Hematopoietic multipotent progenitor cell (in vitro differentiated cells): ENCODE results near the gene PRKAG1. TPM values are rescaled to one million over a fixed set of nuclear protein-coding genes. Genes with fewer than 3 reads are reported as not detected.

Source experiments
- DNase-seq, 3 donors: peaks; one replicate each; pipeline ENCODE4 v3.0.0-alpha.2; 2011 to 2015; ENCODE audit warnings: low read depth in 2 of 3, low spot score in 2 of 3
- total RNA-seq: library from RNA; depleted of rRNA; stranded (reverse); fragments of >200 nt; gene quantifications from one replicate; pipeline ENCODE4 v1.2.3, GENCODE V29; 2012

The PRKAG1 gene
- total RNA-seq, 1 donor = 38.0 TPM

GRCh38 chr12:49032679-49033447 is 14.3 kb upstream of the PRKAG1 start:
- DNase-seq = no peak

- no peak for DNase-seq
These were observed 13.7 kb upstream of the PRKAG1 start for GRCh38 chr12:49032276-49032675.

- no peak for DNase-seq
These were observed 13.1 kb upstream of the PRKAG1 start for GRCh38 chr12:49031573-49032161.

GRCh38 chr12:49030714-49031572 is 12.4 kb upstream of the PRKAG1 start:
- no peak for DNase-seq

- no peak for DNase-seq
These were observed 11.5 kb upstream of the PRKAG1 start for GRCh38 chr12:49030119-49030518.

GRCh38 chr12:49028666-49029275 is 10.2 kb upstream of the PRKAG1 start:
- DNase-seq = no peak

GRCh38 chr12:49027846-49028555 is 9.4 kb upstream of the PRKAG1 start:
- DNase-seq = no peak

GRCh38 chr12:49026678-49027480 is 8.3 kb upstream of the PRKAG1 start:
- no peak for DNase-seq

- DNase-seq = no peak
These were observed 7.5 kb upstream of the PRKAG1 start for GRCh38 chr12:49026101-49026500.

- DNase-seq = no peak
These were observed 6.9 kb upstream of the PRKAG1 start for GRCh38 chr12:49025463-49025862.

GRCh38 chr12:49024543-49024942 is 6.0 kb upstream of the PRKAG1 start:
- no peak for DNase-seq

GRCh38 chr12:49023812-49024211 is 5.2 kb upstream of the PRKAG1 start:
- no peak for DNase-seq

- DNase-seq = no peak
These were observed 4.1 kb upstream of the PRKAG1 start for GRCh38 chr12:49022558-49023178.

GRCh38 chr12:49021292-49021915 is 2.8 kb upstream of the PRKAG1 start:
- no peak for DNase-seq

GRCh38 chr12:49020441-49020840 is 1.9 kb upstream of the PRKAG1 start:
- DNase-seq = no peak

- peak in 2 of 3 donors; percentile 81 to 89 for DNase-seq
These were observed 1.1 kb upstream of the PRKAG1 start for GRCh38 chr12:49019443-49020324.

GRCh38 chr12:49019120-49019430 is 499 bp upstream of the PRKAG1 start:
- no peak for DNase-seq

GRCh38 chr12:49017891-49018260 is 700 bp downstream of the PRKAG1 start:
- DNase-seq = peak in 1 of 3 donors; percentile 48
